ENCODE results near the gene SYCE3.

Gene SYCE3

GRCh38 chr22:50507421-50507990, 55.2 kb downstream of the SYCE3 start, which contains the start of gene LMF2 (continued):
- peak; percentile 24; the same call in 1 of the 2 replicates for TF ChIP-seq ZBTB20 (tag by site-specific recombination; IDR thresholded peaks at IDR 0.05)
- TF ChIP-seq ZNF423 (tag by site-specific recombination; IDR thresholded peaks at IDR 0.05), result no peak
- TF ChIP-seq ZNF157 (tag by site-specific recombination; IDR thresholded peaks at IDR 0.05), result no peak
- no peak; the same call in 1 of the 2 replicates for TF ChIP-seq ZNF394 (tag by site-specific recombination; IDR thresholded peaks at IDR 0.05; ENCODE audit: borderline replicate concordance)
- no peak for TF ChIP-seq ZNF510 (tag by site-specific recombination; IDR thresholded peaks at IDR 0.05; ENCODE audit: insufficient replicate concordance)
- TF ChIP-seq ZNF580 (tag by site-specific recombination; IDR thresholded peaks at IDR 0.05), result no peak
- TF ChIP-seq ZNF830 (tag by site-specific recombination; IDR thresholded peaks at IDR 0.05; ENCODE audit: low read depth), result no peak
- TF ChIP-seq KLF1 (tag by site-specific recombination; IDR thresholded peaks at IDR 0.05), result peak; percentile 63
- no peak for TF ChIP-seq ZNF560 (tag by site-specific recombination; IDR thresholded peaks at IDR 0.05; ENCODE audit: borderline replicate concordance)
- TF ChIP-seq ZFP37 (tag by site-specific recombination; IDR thresholded peaks at IDR 0.05), result no peak
- TF ChIP-seq MZF1 (tag by site-specific recombination; IDR thresholded peaks at IDR 0.05; ENCODE audit: borderline replicate concordance), result no peak
- peak; percentile 36; the same call in 1 of the 2 replicates for TF ChIP-seq CTCF (tag by site-specific recombination; IDR thresholded peaks at IDR 0.05)
- no peak for TF ChIP-seq ZNF626 (tag by site-specific recombination; IDR thresholded peaks at IDR 0.05)
- TF ChIP-seq ZBTB8A (tag by site-specific recombination; IDR thresholded peaks at IDR 0.05), result peak; percentile 64
- no peak for TF ChIP-seq ZNF148 (tag by site-specific recombination; IDR thresholded peaks at IDR 0.05; ENCODE audit: borderline replicate concordance)
- no peak for TF ChIP-seq ZNF223 (tag by site-specific recombination; IDR thresholded peaks at IDR 0.05)
- TF ChIP-seq ZNF629 (tag by site-specific recombination; IDR thresholded peaks at IDR 0.05), result no peak
- TF ChIP-seq ZBTB7A (tag by site-specific recombination; IDR thresholded peaks at IDR 0.05; ENCODE audit: low read depth), result no peak
- TF ChIP-seq PRDM6 (tag by site-specific recombination; IDR thresholded peaks at IDR 0.05), result no peak
- TF ChIP-seq ZNF10 (tag by site-specific recombination; IDR thresholded peaks at IDR 0.05), result no peak
- no peak for TF ChIP-seq ZBTB1 (tag by site-specific recombination; IDR thresholded peaks at IDR 0.05)
- no peak for TF ChIP-seq ZNF155 (tag by site-specific recombination; IDR thresholded peaks at IDR 0.05)
- TF ChIP-seq ZNF324 (tag by site-specific recombination; IDR thresholded peaks at IDR 0.05), result no peak
- TF ChIP-seq ZNF621 (tag by site-specific recombination; IDR thresholded peaks at IDR 0.05), result no peak
- peak; percentile 81; the same call in 1 of the 2 replicates for TF ChIP-seq KLF7 (tag by site-specific recombination; IDR thresholded peaks at IDR 0.05; ENCODE audit: borderline replicate concordance)
- peak; percentile 62 for TF ChIP-seq ZXDB (tag by site-specific recombination; IDR thresholded peaks at IDR 0.05)
- no peak for TF ChIP-seq ZNF473 (tag by site-specific recombination; IDR thresholded peaks at IDR 0.05)
- no peak for TF ChIP-seq ZBTB6 (tag by site-specific recombination; IDR thresholded peaks at IDR 0.05)
- TF ChIP-seq ZEB2 (tag by site-specific recombination; IDR thresholded peaks at IDR 0.05), result 0 out of 2 replicates have a peak, but pooled peaks have one; percentile 16
- no peak for TF ChIP-seq ZBTB48 (tag by site-specific recombination; IDR thresholded peaks at IDR 0.05)
- TF ChIP-seq INSM2 (tag by site-specific recombination; IDR thresholded peaks at IDR 0.05), result no peak
- no peak for TF ChIP-seq ZNF664 (tag by site-specific recombination; IDR thresholded peaks at IDR 0.05)
